Activated CD4-positive, alpha-beta memory T cell treated with anti-CD3 and anti-CD28 coated beads for 36 hours (primary cell): ENCODE measurements around the gene TNFRSF19. TPM values are rescaled to one million over a fixed set of nuclear protein-coding genes. Genes with fewer than 3 reads are reported as not detected.

Source experiments
- CTCF ChIA-PET: fragments of 350-600 bp; sonication (Branson Sonifier 250); formaldehyde crosslinking; loops from one replicate; lab custom pipeline; 2021; ENCODE audit warnings: antibody characterized with exemption, inconsistent platforms; lab: Charles Lee
- POLR2A ChIA-PET: fragments of 350-600 bp; sonication (Branson Sonifier 250); formaldehyde crosslinking; loops from one replicate; lab custom pipeline; 2021; ENCODE audit warnings: antibody characterized with exemption; lab: Charles Lee
- DNase-seq: peaks from one replicate; pipeline ENCODE4 v3.0.0-alpha.2; 2020
- H3K27ac Mint-ChIP-seq: one replicate; pipeline ENCODE4 v1.8.0; 2021; ENCODE audit warnings: mixed read lengths
- H3K27me3 Mint-ChIP-seq: one replicate; pipeline ENCODE4 v1.8.0; 2021; ENCODE audit warnings: mixed read lengths
- H3K36me3 Mint-ChIP-seq: one replicate; pipeline ENCODE4 v1.8.0; 2021; ENCODE audit warnings: mixed read lengths
- H3K4me1 Mint-ChIP-seq: one replicate; pipeline ENCODE4 v1.8.0; 2021; ENCODE audit warnings: low read depth, mixed read lengths
- H3K4me3 Mint-ChIP-seq: one replicate; pipeline ENCODE4 v1.8.0; 2021; ENCODE audit warnings: mild to moderate bottlenecking, mixed read lengths
- H3K9me3 Mint-ChIP-seq: one replicate; pipeline ENCODE4 v1.8.0; 2021; ENCODE audit warnings: mixed read lengths
- intact Hi-C: fragments of 100-400 bp; cut with micrococcal nuclease; formaldehyde crosslinking; loops from one replicate; pipeline ENCODE4 v1.15.1; 2023
- total RNA-seq, 2 experiments: library from RNA; stranded (reverse); gene quantifications; one replicate each; pipeline ENCODE4 v1.2.3, GENCODE V29; 2021

The TNFRSF19 gene
- total RNA-seq, 2 experiments from 2014 or later, result not detected

DNA sequence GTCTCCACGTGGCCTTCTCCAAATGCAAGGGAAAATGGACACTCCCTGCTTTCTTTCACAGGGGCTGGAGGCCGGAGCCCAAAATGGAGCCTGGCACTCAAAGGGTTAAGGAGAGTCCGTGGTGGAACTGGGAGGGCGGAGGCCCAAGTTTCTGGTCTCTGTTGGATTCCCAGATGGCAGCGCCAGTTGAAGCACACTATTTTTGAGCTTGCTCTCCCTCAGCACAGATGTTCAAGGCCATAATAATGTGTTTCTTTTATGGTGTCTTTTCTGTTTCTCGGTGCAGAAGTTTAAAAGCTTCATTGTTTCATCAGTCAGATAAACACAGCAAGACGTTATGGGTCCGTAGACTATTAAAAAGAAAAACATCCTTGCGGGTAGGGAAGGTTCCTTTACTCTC lies 67.6 kb downstream of the TNFRSF19 start:
- ChIA-PET POLR2A (no interaction called here), CTCF (interaction anchor here (1.0 kb wide), 1 partner anchor 13 kb away, joined by 3 read pairs; no protein-coding TSS in a partner anchor)
- Mint-ChIP-seq H3K9me3 (no peaks in the 10 kb centered on the region), H3K27me3 (no peaks in the 10 kb centered on the region), H3K27ac (no peak overlapping the region), H3K4me1 (no peaks in the 10 kb centered on the region), H3K36me3 (no peaks in the 10 kb centered on the region), H3K4me3 (no peak overlapping the region)
- no peak for DNase-seq
- intact Hi-C loops, result no loop called here

DNA sequence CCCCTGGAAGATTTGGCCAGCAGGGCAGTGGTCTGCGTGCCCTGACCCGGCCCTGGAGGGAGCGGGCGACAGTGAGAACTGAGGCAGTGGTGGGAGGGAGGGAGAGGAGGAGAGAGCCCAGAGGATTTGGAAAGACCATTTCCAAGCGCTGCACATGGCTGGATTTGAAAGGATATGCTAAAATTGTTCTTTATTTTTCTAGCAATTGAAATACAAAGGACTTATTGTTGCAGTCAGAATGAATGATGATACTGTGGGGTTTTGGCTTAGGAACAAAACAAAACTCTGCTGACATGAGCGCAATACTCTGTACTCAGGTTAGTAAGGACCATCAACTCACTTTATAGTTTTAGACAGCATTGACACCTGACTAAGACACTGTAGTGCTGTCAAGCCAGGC lies 69.5 kb downstream of the TNFRSF19 start:
- no peak overlapping the region for H3K4me3 Mint-ChIP-seq
- no peak for DNase-seq
- no peaks in the 10 kb centered on the region for H3K27me3 Mint-ChIP-seq
- CTCF ChIA-PET, result no interaction called here
- peaks cover 4% of the 10 kb centered on the region for H3K4me1 Mint-ChIP-seq
- H3K9me3 Mint-ChIP-seq, result no peaks in the 10 kb centered on the region
- POLR2A ChIA-PET, result no interaction called here
- intact Hi-C loops, result no loop called here
- no peaks in the 10 kb centered on the region for H3K36me3 Mint-ChIP-seq
- H3K27ac Mint-ChIP-seq, result no peak overlapping the region

DNA sequence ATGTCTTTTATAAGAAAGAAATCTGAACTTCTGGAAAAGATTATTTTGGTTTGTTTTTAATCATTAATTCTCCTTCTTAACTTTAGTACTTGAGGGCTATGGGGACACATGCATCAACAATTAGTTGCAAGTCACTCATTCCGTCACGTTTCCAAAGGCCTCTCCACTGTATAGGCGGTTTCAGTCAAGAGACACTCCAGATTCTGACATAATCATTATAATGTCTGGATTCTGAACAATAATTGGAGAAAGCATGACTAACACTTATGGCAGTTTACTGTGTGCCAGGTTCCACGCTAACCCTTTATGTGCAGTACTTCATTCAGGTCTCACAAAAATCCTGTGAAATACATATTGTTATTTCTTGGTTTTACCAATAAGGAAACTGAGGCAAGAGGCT lies 71.9 kb downstream of the TNFRSF19 start:
- no peak for DNase-seq
- Mint-ChIP-seq H3K4me3 (no peak overlapping the region), H3K36me3 (no peaks in the 10 kb centered on the region), H3K9me3 (no peaks in the 10 kb centered on the region), H3K4me1 (peaks cover 4% of the 10 kb centered on the region), H3K27ac (no peak overlapping the region), H3K27me3 (no peaks in the 10 kb centered on the region)
- ChIA-PET CTCF (no interaction called here), POLR2A (no interaction called here)
- intact Hi-C loops, result no loop called here

DNA sequence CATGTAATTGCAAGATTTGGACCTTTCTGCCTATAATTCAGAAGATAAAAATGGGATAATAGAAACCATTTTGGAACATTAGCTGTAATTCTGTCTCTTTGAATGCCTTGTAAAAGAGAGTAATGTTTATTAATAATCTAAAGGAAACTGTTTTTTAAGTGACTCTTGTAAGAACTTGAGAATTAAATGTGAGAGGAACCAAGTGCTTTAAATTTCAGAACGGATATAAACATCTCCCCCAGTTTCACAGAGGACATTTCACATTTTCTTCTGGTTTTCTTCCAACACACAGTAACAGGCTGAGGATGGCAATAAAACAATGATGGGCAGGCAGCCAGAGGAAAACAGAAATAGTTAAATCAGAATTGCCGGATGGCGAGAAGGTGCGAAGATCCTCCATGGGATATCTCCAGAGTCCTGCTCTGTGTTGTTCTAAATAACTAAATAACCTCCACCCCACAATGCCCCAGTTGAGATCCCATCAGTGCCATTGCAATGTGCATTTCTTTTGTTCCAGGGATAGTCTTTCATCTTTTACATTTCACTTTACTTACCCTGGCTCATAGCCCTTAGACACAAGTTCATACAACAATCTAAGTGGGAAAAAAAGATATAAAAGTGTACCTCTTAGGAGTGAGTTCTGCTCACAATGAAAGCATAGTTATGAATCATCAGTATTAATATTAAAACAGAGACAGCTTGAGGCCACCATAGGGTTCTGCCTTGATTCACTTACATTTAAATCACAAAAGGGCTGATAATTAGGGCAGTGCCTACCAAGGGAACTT lies 73.3 kb downstream of the TNFRSF19 start:
- intact Hi-C loops, result no loop called here
- no peaks in the 10 kb centered on the region for H3K9me3 Mint-ChIP-seq
- ChIA-PET CTCF (no interaction called here), POLR2A (no interaction called here)
- H3K4me3 Mint-ChIP-seq, result no peak overlapping the region
- H3K27me3 Mint-ChIP-seq, result peaks cover 2% of the 10 kb centered on the region
- no peaks in the 10 kb centered on the region for H3K36me3 Mint-ChIP-seq
- no peak overlapping the region for H3K27ac Mint-ChIP-seq
- peaks cover 4% of the 10 kb centered on the region for H3K4me1 Mint-ChIP-seq
- DNase-seq, result no peak

DNA sequence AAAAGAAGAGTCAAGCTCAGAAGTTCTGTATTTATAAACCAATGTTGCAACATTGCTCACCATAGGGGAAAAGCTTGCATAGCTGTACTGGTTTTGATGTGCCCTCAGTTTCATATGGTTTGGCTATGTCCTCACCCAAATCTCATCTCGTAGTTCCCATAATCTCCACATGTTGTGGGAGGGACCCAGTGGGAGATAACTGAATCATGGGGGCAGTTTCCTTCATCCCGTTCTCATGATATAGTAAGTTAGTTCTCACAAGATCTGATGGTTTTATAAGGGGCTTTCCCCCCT lies 73.9 kb downstream of the TNFRSF19 start:
- Mint-ChIP-seq H3K9me3 (no peaks in the 10 kb centered on the region), H3K4me1 (peaks cover 4% of the 10 kb centered on the region), H3K27me3 (peaks cover 2% of the 10 kb centered on the region), H3K4me3 (no peak overlapping the region), H3K36me3 (no peaks in the 10 kb centered on the region), H3K27ac (no peak overlapping the region)
- CTCF ChIA-PET, result no interaction called here
- DNase-seq, result no peak
- intact Hi-C loops, result no loop called here
- POLR2A ChIA-PET, result no interaction called here

DNA sequence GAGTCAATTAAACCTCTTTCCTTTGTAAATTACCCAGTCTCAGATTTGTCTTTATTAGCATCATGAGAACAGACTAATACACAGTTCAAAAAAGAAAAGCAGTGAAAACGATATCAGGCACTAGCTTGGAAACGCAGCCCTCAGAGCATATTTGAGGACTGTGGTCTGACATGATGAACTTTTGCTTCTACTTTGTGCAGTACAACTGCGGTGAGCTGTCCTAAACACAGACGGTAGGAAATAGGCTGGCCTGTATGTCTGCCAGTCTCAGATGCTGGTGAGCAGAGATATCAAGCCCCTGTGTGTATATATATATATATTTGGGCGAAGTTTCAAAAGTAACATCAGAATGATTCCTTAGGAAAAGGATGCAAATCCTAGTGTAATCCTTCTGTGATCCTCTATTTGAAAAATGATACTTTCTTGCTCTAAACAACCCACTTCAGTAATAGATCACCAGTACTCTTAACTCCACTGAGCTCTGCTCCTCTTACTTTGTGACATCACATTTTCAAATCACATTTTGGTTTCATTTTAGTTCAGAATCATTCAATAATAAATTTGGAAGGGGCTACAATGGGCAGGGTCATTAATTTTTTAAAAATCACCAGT lies 74.4 kb downstream of the TNFRSF19 start:
- Mint-ChIP-seq H3K9me3 (no peaks in the 10 kb centered on the region), H3K27ac (no peak overlapping the region), H3K4me1 (peaks cover 4% of the 10 kb centered on the region), H3K36me3 (no peaks in the 10 kb centered on the region), H3K27me3 (peaks cover 6% of the 10 kb centered on the region), H3K4me3 (no peak overlapping the region)
- intact Hi-C loops, result no loop called here
- ChIA-PET CTCF (no interaction called here), POLR2A (no interaction called here)
- DNase-seq, result no peak

DNA sequence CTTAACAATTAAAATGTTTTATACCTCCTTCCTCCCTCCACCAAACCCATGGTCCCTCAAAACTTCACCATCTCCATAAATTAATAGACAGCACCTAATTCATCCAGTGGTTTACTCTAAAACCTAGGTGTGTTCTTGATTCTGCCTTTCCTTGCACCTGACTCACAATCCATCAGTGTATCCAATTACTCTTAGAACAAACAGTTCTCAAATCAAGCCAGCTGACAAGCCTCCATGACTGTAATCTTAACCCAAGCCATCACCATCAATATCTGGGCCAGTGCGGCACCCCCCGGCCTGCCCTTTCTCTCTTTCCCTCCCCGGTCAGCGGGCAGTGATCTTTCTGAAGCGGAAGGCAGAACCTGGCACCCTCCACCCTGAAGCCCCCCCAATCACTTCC lies 75.6 kb downstream of the TNFRSF19 start:
- H3K27me3 Mint-ChIP-seq, result peaks cover 16% of the 10 kb centered on the region
- no peak for DNase-seq
- CTCF ChIA-PET, result no interaction called here
- no peak overlapping the region for H3K4me3 Mint-ChIP-seq
- no peak overlapping the region for H3K27ac Mint-ChIP-seq
- POLR2A ChIA-PET, result no interaction called here
- H3K36me3 Mint-ChIP-seq, result no peaks in the 10 kb centered on the region
- H3K4me1 Mint-ChIP-seq, result peaks cover 4% of the 10 kb centered on the region
- no peaks in the 10 kb centered on the region for H3K9me3 Mint-ChIP-seq
- intact Hi-C loops, result no loop called here

DNA sequence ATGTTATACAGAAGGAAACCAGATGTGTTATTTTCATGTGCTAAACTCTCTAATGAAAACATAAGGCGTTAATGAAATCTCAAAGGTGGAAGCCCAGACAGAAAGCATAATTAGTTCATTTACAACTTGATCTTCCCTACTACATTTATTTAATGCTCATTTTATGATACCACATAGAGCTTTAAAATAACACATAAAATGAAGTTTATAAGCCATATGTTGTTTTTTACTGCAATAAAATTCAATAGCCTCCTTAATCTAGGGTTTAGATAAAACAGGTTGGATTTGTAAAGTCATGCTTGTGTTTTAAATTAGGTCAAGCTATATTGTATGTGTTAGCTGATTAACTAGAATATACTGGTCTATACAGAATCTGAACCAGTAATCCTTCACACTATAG lies 81.2 kb downstream of the TNFRSF19 start:
- CTCF ChIA-PET, result interaction anchor here (1.3 kb wide), 1 partner anchor 14 kb away, joined by 3 read pairs; no protein-coding TSS in a partner anchor
- H3K4me1 Mint-ChIP-seq, result peaks cover 3% of the 10 kb centered on the region
- no peaks in the 10 kb centered on the region for H3K36me3 Mint-ChIP-seq
- POLR2A ChIA-PET, result no interaction called here
- intact Hi-C loops, result no loop called here
- H3K27ac Mint-ChIP-seq, result no peak overlapping the region
- H3K27me3 Mint-ChIP-seq, result peaks cover 26% of the 10 kb centered on the region
- no peak overlapping the region for H3K4me3 Mint-ChIP-seq
- DNase-seq, result no peak
- H3K9me3 Mint-ChIP-seq, result no peaks in the 10 kb centered on the region

DNA sequence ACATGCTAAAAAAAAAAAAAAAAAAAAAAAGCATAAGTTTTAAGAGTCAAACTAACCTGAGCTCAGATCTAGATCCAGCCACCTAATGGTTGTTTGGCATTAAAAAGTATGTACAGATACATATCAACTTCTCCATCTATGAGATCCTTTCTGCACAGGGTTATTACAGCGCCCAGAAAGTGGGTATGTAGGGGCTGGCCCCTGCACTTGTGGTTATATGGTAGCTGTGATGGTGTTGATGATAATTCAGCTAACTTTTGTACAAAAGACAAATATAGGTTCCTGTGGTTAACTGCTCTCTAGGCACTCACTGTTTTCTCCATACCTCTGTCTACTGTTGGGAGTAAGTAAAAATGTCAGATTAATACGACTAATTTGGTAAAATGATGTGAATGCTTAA lies 81.7 kb downstream of the TNFRSF19 start:
- Mint-ChIP-seq H3K9me3 (no peaks in the 10 kb centered on the region), H3K27ac (no peak overlapping the region), H3K4me3 (no peak overlapping the region), H3K27me3 (peaks cover 26% of the 10 kb centered on the region), H3K4me1 (peaks cover 3% of the 10 kb centered on the region), H3K36me3 (no peaks in the 10 kb centered on the region)
- intact Hi-C loops, result no loop called here
- ChIA-PET POLR2A (no interaction called here), CTCF (interaction anchor here (1.3 kb wide), 1 partner anchor 14 kb away, joined by 3 read pairs; no protein-coding TSS in a partner anchor)
- DNase-seq, result no peak

DNA sequence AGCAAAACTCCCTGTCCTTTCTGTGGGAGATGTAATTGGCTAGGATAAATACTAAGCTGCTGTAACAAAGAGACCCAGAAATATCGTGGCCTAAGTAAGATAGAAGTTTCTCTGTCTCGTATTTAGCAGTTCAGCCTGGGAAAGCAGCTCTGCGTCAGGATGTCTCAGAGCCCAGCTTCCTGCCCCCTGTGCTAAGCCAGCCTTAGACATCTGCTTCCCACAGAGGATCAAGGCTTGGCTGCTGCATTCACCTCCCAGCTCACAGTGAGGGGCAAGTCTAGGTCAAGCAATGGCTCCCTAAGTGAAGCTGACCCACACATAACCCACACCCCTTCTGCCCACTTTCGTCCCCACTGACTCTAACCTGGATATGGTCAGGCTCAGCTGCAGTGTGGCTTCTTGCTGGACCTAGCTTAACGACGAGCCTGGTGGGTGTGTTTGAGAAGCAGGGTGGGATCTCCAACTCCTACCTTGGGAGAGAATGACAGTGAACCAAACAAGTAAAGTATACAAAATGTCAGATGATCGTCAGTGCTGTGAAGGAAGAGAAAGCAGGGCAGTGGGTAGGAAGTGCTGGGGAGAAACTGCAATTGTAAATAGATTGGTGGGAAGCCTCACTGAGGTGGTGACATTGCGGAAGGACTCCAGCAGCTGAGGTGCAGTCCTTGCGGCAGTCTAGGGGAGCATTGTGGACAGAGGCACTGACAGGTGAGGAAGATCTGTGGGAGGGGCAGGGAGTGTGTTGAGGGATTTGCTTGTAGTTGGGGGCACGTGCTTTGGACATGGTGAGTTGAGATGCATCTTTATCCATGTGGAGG lies 82.9 kb downstream of the TNFRSF19 start:
- no peaks in the 10 kb centered on the region for H3K9me3 Mint-ChIP-seq
- peaks cover 3% of the 10 kb centered on the region for H3K4me1 Mint-ChIP-seq
- POLR2A ChIA-PET, result no interaction called here
- no peak overlapping the region for H3K27ac Mint-ChIP-seq
- no peak for DNase-seq
- H3K36me3 Mint-ChIP-seq, result no peaks in the 10 kb centered on the region
- intact Hi-C loops, result no loop called here
- peaks cover 26% of the 10 kb centered on the region for H3K27me3 Mint-ChIP-seq
- no peak overlapping the region for H3K4me3 Mint-ChIP-seq
- CTCF ChIA-PET, result no interaction called here

DNA sequence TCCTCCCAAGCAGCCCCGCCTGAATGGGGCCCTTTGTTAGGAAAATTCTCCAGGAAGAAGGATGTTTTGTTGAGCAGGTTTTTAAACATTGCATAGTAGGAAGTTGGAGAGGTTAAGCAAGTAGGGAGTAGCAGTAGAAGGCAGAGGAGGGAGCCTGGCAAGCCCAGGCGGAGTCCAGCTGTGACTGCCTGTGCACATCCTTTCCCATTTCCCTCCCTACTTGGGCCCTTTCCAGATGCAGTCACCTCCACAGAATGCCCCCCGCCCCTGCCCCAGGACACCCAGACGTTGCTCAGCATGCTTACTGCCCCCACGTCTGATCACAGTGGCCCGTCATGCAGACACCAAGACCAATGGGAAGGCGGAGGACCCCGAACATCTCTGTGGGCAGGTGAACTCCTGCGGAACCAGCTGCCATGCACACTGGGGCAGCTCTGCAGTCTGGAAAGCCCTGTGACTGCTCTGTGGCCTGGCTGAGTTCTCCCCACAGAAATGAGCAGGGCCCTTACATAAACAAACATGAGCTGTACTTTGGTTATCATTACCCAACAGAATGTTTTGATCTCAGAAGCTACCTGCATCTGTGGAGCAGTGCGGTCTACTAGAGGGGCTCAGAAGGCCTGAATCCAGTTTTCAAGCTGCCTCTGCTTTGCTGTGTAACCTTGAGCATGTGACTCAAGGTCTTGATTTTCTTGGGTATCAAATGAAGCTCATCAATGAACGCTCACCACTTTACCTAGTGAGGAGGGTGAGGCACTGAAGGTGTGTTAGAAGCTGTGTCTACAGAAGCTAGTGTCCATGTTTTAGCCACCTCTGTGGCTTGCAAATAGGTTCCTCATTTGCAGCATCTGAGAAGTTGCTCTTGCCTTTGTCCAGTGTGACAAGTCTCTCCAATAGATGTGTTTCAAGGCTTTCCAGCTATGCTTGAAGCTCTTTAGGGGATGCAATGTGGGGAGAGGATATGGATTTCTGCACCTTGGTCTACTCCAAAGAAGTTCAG lies 84.2 kb downstream of the TNFRSF19 start:
- DNase-seq, result no peak
- peaks cover 3% of the 10 kb centered on the region for H3K4me1 Mint-ChIP-seq
- no peak overlapping the region for H3K4me3 Mint-ChIP-seq
- no peaks in the 10 kb centered on the region for H3K36me3 Mint-ChIP-seq
- H3K9me3 Mint-ChIP-seq, result no peaks in the 10 kb centered on the region
- intact Hi-C loops, result no loop called here
- no peak overlapping the region for H3K27ac Mint-ChIP-seq
- POLR2A ChIA-PET, result no interaction called here
- peaks cover 22% of the 10 kb centered on the region for H3K27me3 Mint-ChIP-seq
- CTCF ChIA-PET, result no interaction called here
